IMR-90 (cell line): ENCODE data around the gene TST. TPM values are rescaled to one million over a fixed set of nuclear protein-coding genes. Genes with fewer than 3 reads are reported as not detected.

Experiments used
- ATAC-seq: fragments of 200-7000 bp; cut with Tn5 transposase; 2 replicates; pipeline ENCODE4 v1.9.1; 2020; ENCODE audit warnings: low read depth, mild to moderate bottlenecking, moderate library complexity
- BruUV-seq: library from RNA; stranded (reverse); fragments of 400-500 nt; replicated peaks from 2 replicates; lab custom pipeline; 2021; lab: Mats Ljungman, UMichigan
- CTCF ChIA-PET: fragments of 300-600 bp; formaldehyde crosslinking; extraction: SDS; loops from one replicate; lab custom pipeline; 2021; ENCODE audit warnings: antibody characterized with exemption; lab: Yijun Ruan, JAX
- POLR2A ChIA-PET: fragments of 300-600 bp; sonication (Branson Sonifier 250); formaldehyde crosslinking; loops from one replicate; lab custom pipeline; 2022; ENCODE audit warnings: antibody characterized with exemption; ENCODE audit not compliant: unreplicated experiment; lab: Charles Lee
- DNase-seq: peaks from one replicate; pipeline ENCODE4 v3.0.0; 2013
- H2AFZ ChIP-seq: replicated peaks from 2 replicates; pipeline ENCODE3; 2013; ENCODE audit warnings: low read length, mild to moderate bottlenecking; ENCODE audit not compliant: poor library complexity
- H2AK5ac ChIP-seq: 2 replicates; pipeline ENCODE4 v1.6.1; 2013; ENCODE audit warnings: low read depth, low read length, inconsistent platforms
- H2AK9ac ChIP-seq: replicated peaks from 2 replicates; pipeline ENCODE3; 2013; ENCODE audit warnings: mild to moderate bottlenecking, low read depth, low read length, moderate library complexity; ENCODE audit not compliant: poor library complexity
- H2BK120ac ChIP-seq: 2 replicates; pipeline ENCODE4 v1.6.1; 2013; ENCODE audit warnings: low read depth, low read length, inconsistent platforms
- H2BK15ac ChIP-seq: 3 replicates; pipeline ENCODE4 v1.6.1; 2013; ENCODE audit warnings: low read depth, low read length, inconsistent platforms
- H2BK20ac ChIP-seq: 2 replicates; pipeline ENCODE4 v1.6.1; 2013; ENCODE audit warnings: low read depth, mild to moderate bottlenecking, inconsistent platforms, low read length, moderate library complexity
- H2BK5ac ChIP-seq: 2 replicates; pipeline ENCODE4 v1.6.1; 2013; ENCODE audit warnings: mild to moderate bottlenecking, low read depth, low read length, inconsistent platforms; ENCODE audit not compliant: poor library complexity, severe bottlenecking
- H3K14ac ChIP-seq: replicated peaks from 2 replicates; pipeline ENCODE4 v1.6.1; 2013; ENCODE audit warnings: low read depth, low read length, inconsistent platforms
- H3K18ac ChIP-seq: 2 replicates; pipeline ENCODE4 v1.6.1; 2013; ENCODE audit warnings: low read depth, low read length, control low read depth
- H3K23ac ChIP-seq: 2 replicates; pipeline ENCODE4 v1.6.1; 2013; ENCODE audit warnings: low read depth, low read length, inconsistent platforms
- H3K27ac ChIP-seq: 2 replicates; pipeline ENCODE4 v1.5.1; 2013; ENCODE audit warnings: mild to moderate bottlenecking, control low read depth, low read length; ENCODE audit not compliant: insufficient read depth
- H3K27me3 ChIP-seq: 2 replicates; pipeline ENCODE4 v1.6.1; 2013; ENCODE audit warnings: low read length; ENCODE audit not compliant: control insufficient read depth, insufficient read depth
- H3K36me3 ChIP-seq: 2 replicates; pipeline ENCODE4 v1.6.1; 2013; ENCODE audit warnings: low read length, mixed read lengths; ENCODE audit not compliant: control insufficient read depth, insufficient read depth
- H3K4ac ChIP-seq: 2 replicates; pipeline ENCODE4 v1.6.1; 2013; ENCODE audit warnings: low read depth, low read length, inconsistent platforms
- H3K4me1 ChIP-seq: 2 replicates; pipeline ENCODE4 v1.6.1; 2013; ENCODE audit warnings: low read length, mixed read lengths; ENCODE audit not compliant: control insufficient read depth, insufficient read depth
- H3K4me2 ChIP-seq: 2 replicates; pipeline ENCODE4 v1.6.1; 2013; ENCODE audit warnings: low read depth, mild to moderate bottlenecking, control low read depth, low read length, moderate library complexity
- H3K4me3 ChIP-seq: 2 replicates; pipeline ENCODE4 v1.5.1; 2013; ENCODE audit warnings: low read depth, mild to moderate bottlenecking, control low read depth, low read length, moderate library complexity; ENCODE audit not compliant: insufficient read depth
- H3K56ac ChIP-seq: 2 replicates; pipeline ENCODE4 v1.6.1; 2013; ENCODE audit warnings: low read length, inconsistent platforms; ENCODE audit not compliant: insufficient read depth; ENCODE audit errors: extremely low read depth
- H3K79me1 ChIP-seq, 2 experiments: 2 replicates each; pipeline ENCODE4 v1.6.1; 2013; ENCODE audit warnings: low read length in 2 of 2, inconsistent platforms in 1 of 2, low read depth in 1 of 2
- H3K9ac ChIP-seq: 2 replicates; pipeline ENCODE4 v1.6.1; 2013; ENCODE audit warnings: low read depth, low read length, control low read depth
- H3K9me1 ChIP-seq: 2 replicates; pipeline ENCODE4 v1.6.1; 2013; ENCODE audit warnings: low read length, inconsistent platforms; ENCODE audit not compliant: insufficient read depth
- H3K9me3 ChIP-seq: 2 replicates; pipeline ENCODE4 v1.6.1; 2013; ENCODE audit warnings: low read length; ENCODE audit not compliant: control insufficient read depth, insufficient read depth
- H4K20me1 ChIP-seq: 2 replicates; pipeline ENCODE4 v1.6.1; 2013; ENCODE audit warnings: low read length, inconsistent platforms; ENCODE audit not compliant: insufficient read depth
- H4K5ac ChIP-seq: 2 replicates; pipeline ENCODE4 v1.6.1; 2013; ENCODE audit warnings: mild to moderate bottlenecking, low read depth, low read length, control low read depth
- H4K8ac ChIP-seq, 2 experiments: 2 replicates each; pipeline ENCODE4 v1.6.1; 2013; ENCODE audit warnings: low read depth in 2 of 2, low read length in 2 of 2, control low read depth in 1 of 2, inconsistent platforms in 1 of 2
- H4K91ac ChIP-seq: 2 replicates; pipeline ENCODE4 v1.6.1; 2013; ENCODE audit warnings: low read depth, low read length, inconsistent platforms; ENCODE audit not compliant: insufficient read depth
- BHLHE40 ChIP-seq: fragments of 150-350 bp; IDR thresholded peaks from 2 replicates; pipeline ENCODE4 v1.6.1; 2016; ENCODE audit warnings: mild to moderate bottlenecking, low read depth, low read length
- CHD1 ChIP-seq: IDR thresholded peaks from 2 replicates; pipeline ENCODE4 v1.6.1; 2012; ENCODE audit warnings: low read depth, low read length, improper control_type of control experiment
- MXI1 ChIP-seq: IDR thresholded peaks from 2 replicates; pipeline ENCODE4 v1.6.1; 2012; ENCODE audit warnings: low read depth, mild to moderate bottlenecking, low read length, moderate library complexity, borderline replicate concordance
- NFE2L2 ChIP-seq: fragments of 150-350 bp; IDR thresholded peaks from 2 replicates; pipeline ENCODE4 v1.6.1; 2016; ENCODE audit warnings: low read depth, mild to moderate bottlenecking, low read length
- RFX5 ChIP-seq: IDR thresholded peaks from 2 replicates; pipeline ENCODE4 v1.8.0; 2012; ENCODE audit warnings: low read depth, mild to moderate bottlenecking, low read length, moderate library complexity
- WGBS, 2 experiments: methylation state at CpG; one replicate each; pipeline versions ENCODE4 v1.1.5 to v1.1.7; 2013; ENCODE audit warnings: missing lambda C conversion rate in 2 of 2; ENCODE audit not compliant: insufficient read length in 1 of 2; ENCODE audit errors: extremely low coverage in 2 of 2; 5-methylcytosine and 5-hydroxymethylcytosine counted together
- dilution Hi-C: fragments of 300-500 bp; cut with HindIII; formaldehyde crosslinking; loops from one replicate; pipeline ENCODE4 v1.14.3; 2018; ENCODE audit warnings: low sequenced_read_pairs; ENCODE audit not compliant: unreplicated experiment
- in situ Hi-C: fragments of 300-500 bp; cut with MboI; formaldehyde crosslinking; loops from 3 replicates; pipeline ENCODE4 v1.14.3; 2019; ENCODE audit warnings: low sequenced_read_pairs, inconsistent platforms, mixed read lengths
- intact Hi-C: fragments of 100-400 bp; cut with micrococcal nuclease; formaldehyde crosslinking; loops from 2 replicates; pipeline ENCODE4 v1.10.0; 2022
- polyA plus RNA-seq, 3 experiments: library from polyadenylated mRNA; depleted of rRNA; stranded (reverse); fragments of >200 nt; gene quantifications; 2 replicates each; pipeline ENCODE4 v1.2.3, GENCODE V29; 2012; ENCODE audit warnings: low replicate concordance in 1 of 3
- total RNA-seq: library from RNA; depleted of rRNA; stranded (reverse); fragments of >200 nt; gene quantifications from 2 replicates; pipeline ENCODE4 v1.2.3, GENCODE V29; 2012
- TF ChIP-seq, protein P1 (sequence below): fragments of 150-350 bp; IDR thresholded peaks from 2 replicates; pipeline ENCODE4 v1.6.1; 2017; ENCODE audit warnings: mild to moderate bottlenecking, antibody characterized with exemption, low read length, low read depth

TST gene
- total and polyA plus RNA-seq, 2 of the 4 experiments (the other 2 are of a cell fraction): 31.7 to 37.7 TPM

DNA sequence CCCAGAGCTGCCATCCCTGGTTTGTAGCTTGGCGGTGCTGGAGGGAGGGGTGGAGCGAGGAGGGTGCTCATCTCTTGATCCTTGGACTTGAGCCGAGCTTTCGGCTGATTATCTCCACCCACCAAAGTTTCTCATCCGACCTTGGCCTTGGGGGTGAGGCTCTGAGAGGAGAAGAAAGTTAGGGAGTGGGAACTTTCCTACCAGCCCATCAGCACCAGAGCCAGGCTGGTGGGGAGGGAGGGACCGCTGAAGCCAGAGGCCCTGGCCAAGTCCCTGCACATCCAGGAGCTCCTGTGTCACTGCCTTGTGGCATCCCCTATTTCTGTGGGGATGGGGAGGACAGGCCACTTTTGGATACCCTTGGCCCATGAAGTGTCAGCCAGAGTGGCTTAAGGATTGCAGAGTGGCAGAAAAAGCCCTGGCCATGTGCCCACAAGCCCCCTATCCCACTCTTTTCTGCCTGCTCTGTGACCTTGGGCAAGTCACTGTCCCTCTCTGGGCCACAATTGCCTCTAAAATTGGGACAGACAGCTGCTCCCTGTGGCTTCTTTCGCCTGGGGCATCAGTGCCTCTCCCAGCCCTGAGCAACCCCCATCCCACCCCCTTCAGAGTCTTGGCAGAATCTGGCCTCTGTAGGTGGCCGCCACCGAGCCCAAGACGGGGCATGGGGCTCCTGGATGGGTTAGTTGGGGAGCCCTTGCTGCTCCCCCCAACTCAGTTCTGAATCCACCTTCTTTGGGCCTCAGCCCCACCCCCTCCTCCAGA is 42.5 kb upstream of the TST start:
- Histone ChIP-seq H3K4me2 (no peak overlapping the region), H3K9me1 (no peaks in the 10 kb centered on the region), H2BK120ac (no peak overlapping the region), H3K9ac (no peak overlapping the region), H3K56ac (no peak overlapping the region), H4K5ac (no peak overlapping the region), H3K27ac (no peak overlapping the region), H3K4me3 (no peak overlapping the region), H3K4me1 (no peaks in the 10 kb centered on the region), H3K23ac (no peak overlapping the region), H2BK5ac (no peak overlapping the region), H3K36me3 (peaks cover 26% of the 10 kb centered on the region), H2AK5ac (no peak overlapping the region), H3K14ac (no peak overlapping the region), H2AK9ac (no peak overlapping the region), H3K4ac (no peak overlapping the region), H3K79me1 (no peaks in the 10 kb centered on the region), H2AFZ (no peak overlapping the region), H4K20me1 (no peaks in the 10 kb centered on the region), H2BK20ac (no peak overlapping the region), H3K9me3 (no peaks in the 10 kb centered on the region), H3K18ac (no peak overlapping the region), H4K91ac (no peak overlapping the region), H4K8ac (no peak overlapping the region), H2BK15ac (no peak overlapping the region), H3K27me3 (no peaks in the 10 kb centered on the region)
- POLR2A ChIA-PET: no interaction called here
- in situ Hi-C loops: no loop called here
- ATAC-seq: no peak
- intact Hi-C loops: no loop called here
- CTCF ChIA-PET: no interaction called here
- DNase-seq: no peak
- dilution Hi-C loops: no loop called here
- TF ChIP-seq, protein P1, sequence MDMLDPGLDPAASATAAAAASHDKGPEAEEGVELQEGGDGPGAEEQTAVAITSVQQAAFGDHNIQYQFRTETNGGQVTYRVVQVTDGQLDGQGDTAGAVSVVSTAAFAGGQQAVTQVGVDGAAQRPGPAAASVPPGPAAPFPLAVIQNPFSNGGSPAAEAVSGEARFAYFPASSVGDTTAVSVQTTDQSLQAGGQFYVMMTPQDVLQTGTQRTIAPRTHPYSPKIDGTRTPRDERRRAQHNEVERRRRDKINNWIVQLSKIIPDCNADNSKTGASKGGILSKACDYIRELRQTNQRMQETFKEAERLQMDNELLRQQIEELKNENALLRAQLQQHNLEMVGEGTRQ: no peak
- TF ChIP-seq BHLHE40 (no peak), CHD1 (no peak), NFE2L2 (no peak), RFX5 (no peak), MXI1 (no peak)
- no CpG with 5 or more reads among the region's 10 CpGs for WGBS, 2 experiments
- no TSS peak for BruUV-seq
